Right atrium auricular region (tissue), 2 donors: Measurements from ENCODE around the gene DPYD. TPM values are rescaled to one million over a fixed set of nuclear protein-coding genes. Genes with fewer than 3 reads are reported as not detected.

ENCODE experiments used
- DNase-seq: peaks from one replicate; pipeline ENCODE4 v3.0.0-alpha.2; 2019; ENCODE audit warnings: low spot score
- H3K27ac ChIP-seq, 2 donors: fragments of 200-600 bp; sonication (generic); 1 replicate in 1 of 2; 2 replicates in 1 of 2; pipeline ENCODE4 v1.5.1; 2016 to 2019
- H3K27me3 ChIP-seq, 2 donors: fragments of 200-600 bp; sonication (generic); one replicate each; pipeline versions ENCODE4 v1.5.1 to v1.6.0; 2017 to 2019
- H3K36me3 ChIP-seq: fragments of 200-600 bp; sonication (generic); one replicate; pipeline ENCODE4 v1.5.1; 2016
- H3K4me1 ChIP-seq, 2 donors: fragments of 200-600 bp; sonication (generic); one replicate each; pipeline versions ENCODE4 v1.5.1 to v1.6.0; 2017 to 2019
- H3K4me3 ChIP-seq, 2 donors: fragments of 200-600 bp; sonication (generic); 1 replicate in 1 of 2; 2 replicates in 1 of 2; pipeline ENCODE4 v1.5.1; 2017 to 2019; ENCODE audit warnings: mild to moderate bottlenecking in 1 of 2, moderate library complexity in 1 of 2
- H3K9me3 ChIP-seq, 2 donors: fragments of 200-600 bp; sonication (generic); one replicate each; pipeline ENCODE4 v1.5.1; 2019
- CTCF ChIP-seq, 2 donors: fragments of 200-600 bp; sonication (generic); IDR thresholded peaks; one replicate each; pipeline ENCODE4 v1.5.1; 2019; ENCODE audit warnings: antibody characterized with exemption in 2 of 2
- total RNA-seq, 2 donors: library from RNA; depleted of rRNA; stranded (reverse); fragments of >200 nt; gene quantifications; one replicate each; pipeline ENCODE4 v1.1.0, GENCODE V29; 2016

The DPYD gene
- total RNA-seq, 2 donors from 2014 or later = 11.3 to 14.5 TPM

- Histone ChIP-seq H3K36me3 (no peaks in the 10 kb centered on the region), H3K27ac (no peak overlapping the region), H3K4me3 (no peak overlapping the region), H3K4me1 (no peaks in the 10 kb centered on the region), H3K27me3 (no peaks in the 10 kb centered on the region), H3K9me3 (no peaks in the 10 kb centered on the region)
- TF ChIP-seq CTCF (IDR thresholded peaks at IDR 0.05) = no peak
- DNase-seq = no peak
Measured at GRCh38 chr1:97093741-97094140, 827.1 kb downstream of the DPYD start.

- TF ChIP-seq CTCF (IDR thresholded peaks at IDR 0.05) = no peak
- Histone ChIP-seq H3K27ac (no peak overlapping the region), H3K27me3 (no peaks in the 10 kb centered on the region), H3K4me3 (no peak overlapping the region), H3K36me3 (no peaks in the 10 kb centered on the region), H3K4me1 (no peaks in the 10 kb centered on the region), H3K9me3 (no peaks in the 10 kb centered on the region)
- no peak for DNase-seq
Measured at GRCh38 chr1:97092824-97093223, 828.0 kb downstream of the DPYD start.

- DNase-seq = no peak
- Histone ChIP-seq H3K4me1 (no peaks in the 10 kb centered on the region), H3K4me3 (no peak overlapping the region), H3K9me3 (no peaks in the 10 kb centered on the region), H3K27me3 (no peaks in the 10 kb centered on the region), H3K36me3 (no peaks in the 10 kb centered on the region), H3K27ac (no peak overlapping the region)
- no peak for TF ChIP-seq CTCF (IDR thresholded peaks at IDR 0.05)
Measured at GRCh38 chr1:97091679-97092078, 829.2 kb downstream of the DPYD start.

- TF ChIP-seq CTCF (IDR thresholded peaks at IDR 0.05) = no peak
- no peaks in the 10 kb centered on the region for H3K36me3 ChIP-seq
Measured at GRCh38 chr1:97091263-97091662, 829.6 kb downstream of the DPYD start.

GRCh38 chr1:97090725-97091124 is 830.1 kb downstream of the DPYD start:
- H3K9me3 ChIP-seq = no peaks in the 10 kb centered on the region
- no peak overlapping the region for H3K27ac ChIP-seq
- no peaks in the 10 kb centered on the region for H3K36me3 ChIP-seq
- no peaks in the 10 kb centered on the region for H3K4me1 ChIP-seq
- H3K4me3 ChIP-seq = no peak overlapping the region
- no peak for DNase-seq
- no peaks in the 10 kb centered on the region for H3K27me3 ChIP-seq
- no peak for TF ChIP-seq CTCF (IDR thresholded peaks at IDR 0.05)

More at GRCh38 chr1:97091263-97091662, 829.6 kb downstream of the DPYD start:
- H3K27ac ChIP-seq = no peak overlapping the region
- H3K9me3 ChIP-seq = no peaks in the 10 kb centered on the region
- DNase-seq = no peak
- no peaks in the 10 kb centered on the region for H3K27me3 ChIP-seq
- H3K4me1 ChIP-seq = no peaks in the 10 kb centered on the region
- no peak overlapping the region for H3K4me3 ChIP-seq

- Histone ChIP-seq H3K36me3 (no peaks in the 10 kb centered on the region), H3K27me3 (no peaks in the 10 kb centered on the region), H3K9me3 (no peaks in the 10 kb centered on the region), H3K4me1 (no peaks in the 10 kb centered on the region), H3K27ac (no peak overlapping the region), H3K4me3 (no peak overlapping the region)
- TF ChIP-seq CTCF (IDR thresholded peaks at IDR 0.05) = no peak
- no peak for DNase-seq
Measured at GRCh38 chr1:97089173-97089572, 831.7 kb downstream of the DPYD start.
